ENCODE measurements around the gene FAM13C.

DNA sequence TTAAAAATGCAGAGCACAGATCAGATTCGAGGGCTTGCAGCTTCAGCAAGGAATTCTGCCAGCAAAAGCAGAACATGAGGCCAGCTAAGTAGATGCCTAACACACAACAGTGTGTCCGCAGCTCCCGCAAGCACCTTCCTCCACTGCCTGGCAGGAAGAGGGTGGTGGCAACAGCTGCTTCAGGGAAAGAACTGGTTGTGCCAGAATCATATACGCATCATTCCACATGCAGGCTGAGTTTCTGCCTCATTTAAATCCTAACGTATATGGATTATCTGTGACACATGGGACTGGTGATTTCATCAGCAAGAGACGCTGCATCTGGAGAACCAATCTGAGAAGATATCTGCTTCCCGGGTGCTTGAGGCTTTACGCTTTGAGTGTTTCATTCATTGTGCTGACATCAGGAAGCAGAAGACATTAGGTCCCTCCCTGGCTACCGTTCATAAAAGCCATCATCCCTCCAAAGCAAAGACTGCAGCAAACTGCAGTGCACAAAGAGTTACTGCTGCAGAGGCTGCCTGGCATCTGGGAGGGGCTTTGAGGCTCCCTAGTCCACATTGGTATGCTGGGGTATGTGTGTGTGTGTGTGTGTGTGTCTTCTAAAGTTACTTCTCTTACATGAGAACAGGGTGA lies 78.8 kb downstream of the FAM13C start:
- TF ChIP-seq, protein P1, sequence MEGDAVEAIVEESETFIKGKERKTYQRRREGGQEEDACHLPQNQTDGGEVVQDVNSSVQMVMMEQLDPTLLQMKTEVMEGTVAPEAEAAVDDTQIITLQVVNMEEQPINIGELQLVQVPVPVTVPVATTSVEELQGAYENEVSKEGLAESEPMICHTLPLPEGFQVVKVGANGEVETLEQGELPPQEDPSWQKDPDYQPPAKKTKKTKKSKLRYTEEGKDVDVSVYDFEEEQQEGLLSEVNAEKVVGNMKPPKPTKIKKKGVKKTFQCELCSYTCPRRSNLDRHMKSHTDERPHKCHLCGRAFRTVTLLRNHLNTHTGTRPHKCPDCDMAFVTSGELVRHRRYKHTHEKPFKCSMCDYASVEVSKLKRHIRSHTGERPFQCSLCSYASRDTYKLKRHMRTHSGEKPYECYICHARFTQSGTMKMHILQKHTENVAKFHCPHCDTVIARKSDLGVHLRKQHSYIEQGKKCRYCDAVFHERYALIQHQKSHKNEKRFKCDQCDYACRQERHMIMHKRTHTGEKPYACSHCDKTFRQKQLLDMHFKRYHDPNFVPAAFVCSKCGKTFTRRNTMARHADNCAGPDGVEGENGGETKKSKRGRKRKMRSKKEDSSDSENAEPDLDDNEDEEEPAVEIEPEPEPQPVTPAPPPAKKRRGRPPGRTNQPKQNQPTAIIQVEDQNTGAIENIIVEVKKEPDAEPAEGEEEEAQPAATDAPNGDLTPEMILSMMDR (IDR thresholded peaks at IDR 0.05; ENCODE audit: poor library complexity, severe bottlenecking), result no peak
- TF ChIP-seq POLR2AphosphoS5 (IDR thresholded peaks at IDR 0.05), result no peak
- TF ChIP-seq TAF1 (IDR thresholded peaks at IDR 0.05; ENCODE audit: low read depth), result no peak
- no peak for TF ChIP-seq RAD21 (conservative IDR thresholded peaks at IDR 0.05)
- no peak for TF ChIP-seq EZH2 (IDR thresholded peaks at IDR 0.05; ENCODE audit: borderline replicate concordance, insufficient read depth, low read length, poor library complexity, severe bottlenecking)
- TF ChIP-seq, protein P2, sequence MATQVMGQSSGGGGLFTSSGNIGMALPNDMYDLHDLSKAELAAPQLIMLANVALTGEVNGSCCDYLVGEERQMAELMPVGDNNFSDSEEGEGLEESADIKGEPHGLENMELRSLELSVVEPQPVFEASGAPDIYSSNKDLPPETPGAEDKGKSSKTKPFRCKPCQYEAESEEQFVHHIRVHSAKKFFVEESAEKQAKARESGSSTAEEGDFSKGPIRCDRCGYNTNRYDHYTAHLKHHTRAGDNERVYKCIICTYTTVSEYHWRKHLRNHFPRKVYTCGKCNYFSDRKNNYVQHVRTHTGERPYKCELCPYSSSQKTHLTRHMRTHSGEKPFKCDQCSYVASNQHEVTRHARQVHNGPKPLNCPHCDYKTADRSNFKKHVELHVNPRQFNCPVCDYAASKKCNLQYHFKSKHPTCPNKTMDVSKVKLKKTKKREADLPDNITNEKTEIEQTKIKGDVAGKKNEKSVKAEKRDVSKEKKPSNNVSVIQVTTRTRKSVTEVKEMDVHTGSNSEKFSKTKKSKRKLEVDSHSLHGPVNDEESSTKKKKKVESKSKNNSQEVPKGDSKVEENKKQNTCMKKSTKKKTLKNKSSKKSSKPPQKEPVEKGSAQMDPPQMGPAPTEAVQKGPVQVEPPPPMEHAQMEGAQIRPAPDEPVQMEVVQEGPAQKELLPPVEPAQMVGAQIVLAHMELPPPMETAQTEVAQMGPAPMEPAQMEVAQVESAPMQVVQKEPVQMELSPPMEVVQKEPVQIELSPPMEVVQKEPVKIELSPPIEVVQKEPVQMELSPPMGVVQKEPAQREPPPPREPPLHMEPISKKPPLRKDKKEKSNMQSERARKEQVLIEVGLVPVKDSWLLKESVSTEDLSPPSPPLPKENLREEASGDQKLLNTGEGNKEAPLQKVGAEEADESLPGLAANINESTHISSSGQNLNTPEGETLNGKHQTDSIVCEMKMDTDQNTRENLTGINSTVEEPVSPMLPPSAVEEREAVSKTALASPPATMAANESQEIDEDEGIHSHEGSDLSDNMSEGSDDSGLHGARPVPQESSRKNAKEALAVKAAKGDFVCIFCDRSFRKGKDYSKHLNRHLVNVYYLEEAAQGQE (IDR thresholded peaks at IDR 0.05; ENCODE audit: borderline replicate concordance), result no peak
- TF ChIP-seq EP300 (conservative IDR thresholded peaks at IDR 0.05; ENCODE audit: poor library complexity, severe bottlenecking), result no peak
- TF ChIP-seq SMC3 (conservative IDR thresholded peaks at IDR 0.05; ENCODE audit: poor library complexity), result no peak
- TF ChIP-seq MXI1 (conservative IDR thresholded peaks at IDR 0.05; ENCODE audit: poor library complexity, severe bottlenecking), result no peak

Measured in neural cell (in vitro differentiated cells).